B cell (primary cell): ENCODE data around the gene CACNG7. TPM values are rescaled to one million over a fixed set of nuclear protein-coding genes. Genes with fewer than 3 reads are reported as not detected.

Experiments used
- ATAC-seq: fragments of 200-7000 bp; cut with Tn5 transposase; one replicate; pipeline ENCODE4 v1.10.0; 2021; ENCODE audit warnings: low read depth, mild to moderate bottlenecking, moderate number of reproducible peaks, moderate library complexity
- CTCF ChIA-PET: fragments of 350-600 bp; sonication (Branson Sonifier 250); formaldehyde crosslinking; loops from one replicate; lab custom pipeline; 2021; ENCODE audit warnings: antibody characterized with exemption, inconsistent platforms; lab: Charles Lee
- POLR2A ChIA-PET: fragments of 350-600 bp; sonication (Branson Sonifier 250); formaldehyde crosslinking; loops from one replicate; lab custom pipeline; 2021; ENCODE audit warnings: antibody characterized with exemption; lab: Charles Lee
- DNase-seq: peaks from one replicate; pipeline ENCODE4 v3.0.0; 2013
- H2AFZ ChIP-seq: 2 replicates; pipeline ENCODE4 v1.6.1; 2012; ENCODE audit warnings: mild to moderate bottlenecking, low read depth, low read length; ENCODE audit not compliant: insufficient read depth, poor library complexity, severe bottlenecking
- H3K27ac ChIP-seq, 2 donors: 1 replicate in 1 of 2; 2 replicates in 1 of 2; pipeline ENCODE4 v1.5.1; 2012 to 2013; ENCODE audit warnings: low read length in 2 of 2, mild to moderate bottlenecking in 2 of 2, moderate library complexity in 1 of 2
- H3K27me3 ChIP-seq, 4 experiments: fragments of 200-600 bp in 1 of 4; sonication (generic) in 1 of 4; replicated peaks in 1 of 4; 1 replicate in 2 of 4; 2 replicates in 2 of 4; pipeline versions ENCODE4 v1.6.1 to v1.7.0; 2013 to 2016; ENCODE audit warnings: low read length in 3 of 4, mild to moderate bottlenecking in 2 of 4, mixed read lengths in 1 of 4, moderate library complexity in 1 of 4; ENCODE audit not compliant: insufficient read depth in 4 of 4, control insufficient read depth in 3 of 4; ENCODE audit errors: control extremely low read depth in 1 of 4
- H3K36me3 ChIP-seq, 2 experiments: replicated peaks in 1 of 2; 1 replicate in 1 of 2; 2 replicates in 1 of 2; pipeline versions ENCODE4 v1.6.1 to v1.7.1; 2013; ENCODE audit warnings: low read length in 1 of 2; ENCODE audit not compliant: insufficient read depth in 2 of 2, control insufficient read depth in 1 of 2; ENCODE audit errors: control extremely low read depth in 1 of 2, extremely low read depth in 1 of 2
- H3K4me1 ChIP-seq, 2 donors: fragments of 200-600 bp in 1 of 2; sonication (generic) in 1 of 2; 1 replicate in 1 of 2; 2 replicates in 1 of 2; pipeline versions ENCODE4 v1.5.1 to v1.6.1; 2013 to 2017; ENCODE audit warnings: low read length in 2 of 2; ENCODE audit not compliant: control insufficient read depth in 2 of 2, insufficient read depth in 2 of 2
- H3K4me2 ChIP-seq: replicated peaks from 2 replicates; pipeline ENCODE3; 2012; ENCODE audit warnings: mild to moderate bottlenecking, low read depth, low read length; ENCODE audit not compliant: poor library complexity, severe bottlenecking
- H3K4me3 ChIP-seq, 5 experiments: fragments of 200-600 bp in 1 of 5; sonication (generic) in 1 of 5; 1 replicate in 3 of 5; 2 replicates in 2 of 5; pipeline versions ENCODE4 v1.5.1 to v1.7.0; 2011 to 2016; ENCODE audit warnings: low read length in 4 of 5, mild to moderate bottlenecking in 4 of 5, low read depth in 2 of 5, control low read depth in 1 of 5, moderate library complexity in 1 of 5; ENCODE audit not compliant: insufficient read depth in 1 of 5; ENCODE audit errors: control extremely low read depth in 1 of 5, extremely low read depth in 1 of 5
- H3K79me2 ChIP-seq: fragments of 200-600 bp; sonication (generic); one replicate; pipeline ENCODE4 v1.6.0; 2016; ENCODE audit warnings: low read length; ENCODE audit not compliant: control insufficient read depth, insufficient read depth
- H3K9ac ChIP-seq: fragments of 200-600 bp; sonication (generic); 2 replicates; pipeline ENCODE4 v1.6.1; 2017; ENCODE audit warnings: mild to moderate bottlenecking, low read length, moderate library complexity
- H3K9me3 ChIP-seq, 3 donors: one replicate each; pipeline versions ENCODE4 v1.6.1 to v1.7.1; 2013; ENCODE audit warnings: low read length in 2 of 3; ENCODE audit not compliant: control insufficient read depth in 2 of 3, insufficient read depth in 1 of 3; ENCODE audit errors: control extremely low read depth in 1 of 3
- H4K20me1 ChIP-seq: 2 replicates; pipeline ENCODE4 v1.6.0; 2012; ENCODE audit warnings: mild to moderate bottlenecking, low read length; ENCODE audit not compliant: insufficient read depth, control insufficient read depth, poor library complexity, severe bottlenecking
- H3K27ac Mint-ChIP-seq: one replicate; pipeline ENCODE4 v1.8.0; 2021; ENCODE audit warnings: mixed read lengths
- H3K27me3 Mint-ChIP-seq: one replicate; pipeline ENCODE4 v1.8.0; 2021; ENCODE audit warnings: mixed read lengths
- H3K4me1 Mint-ChIP-seq: one replicate; pipeline ENCODE4 v1.8.0; 2021; ENCODE audit warnings: mixed read lengths
- H3K4me3 Mint-ChIP-seq: one replicate; pipeline ENCODE4 v1.8.0; 2021; ENCODE audit warnings: mixed read lengths
- H3K9me3 Mint-ChIP-seq: one replicate; pipeline ENCODE4 v1.8.0; 2022; ENCODE audit warnings: mixed read lengths; ENCODE audit not compliant: insufficient read depth
- EZH2 ChIP-seq: IDR thresholded peaks from 2 replicates; pipeline ENCODE4 v1.6.1; 2012; ENCODE audit warnings: borderline replicate concordance, low read depth, mild to moderate bottlenecking, moderate library complexity, low read length; ENCODE audit not compliant: insufficient read depth, poor library complexity, severe bottlenecking
- WGBS: methylation state at CpG from one replicate; pipeline ENCODE4 v1.1.5; 2013; ENCODE audit warnings: missing lambda C conversion rate; ENCODE audit not compliant: insufficient coverage; 5-methylcytosine and 5-hydroxymethylcytosine counted together
- intact Hi-C: fragments of 100-400 bp; cut with micrococcal nuclease; formaldehyde crosslinking; loops from one replicate; pipeline ENCODE4 v1.10.0; 2022
- polyA plus RNA-seq: library from polyadenylated mRNA; depleted of rRNA; stranded (reverse); fragments of >200 nt; gene quantifications from 2 replicates; pipeline ENCODE4 v1.2.3, GENCODE V29; 2012
- total RNA-seq, 2 donors: library from RNA; stranded (reverse); fragments of 120-200 nt in 1 of 2; gene quantifications; 1 replicate in 1 of 2; 2 replicates in 1 of 2; pipeline versions ENCODE4 v1.2.3 to v1.2.4, GENCODE V29; 2013 to 2022
- TF ChIP-seq, protein P1 (sequence below): fragments of 200-600 bp; IDR thresholded peaks from one replicate; pipeline ENCODE4 v1.8.0; 2022; ENCODE audit warnings: antibody characterized with exemption, mild to moderate bottlenecking

The CACNG7 gene
- total and polyA plus RNA-seq, 2 donors (not counting 1 experiment from before 2014, with no cell fraction given), result not detected

DNA sequence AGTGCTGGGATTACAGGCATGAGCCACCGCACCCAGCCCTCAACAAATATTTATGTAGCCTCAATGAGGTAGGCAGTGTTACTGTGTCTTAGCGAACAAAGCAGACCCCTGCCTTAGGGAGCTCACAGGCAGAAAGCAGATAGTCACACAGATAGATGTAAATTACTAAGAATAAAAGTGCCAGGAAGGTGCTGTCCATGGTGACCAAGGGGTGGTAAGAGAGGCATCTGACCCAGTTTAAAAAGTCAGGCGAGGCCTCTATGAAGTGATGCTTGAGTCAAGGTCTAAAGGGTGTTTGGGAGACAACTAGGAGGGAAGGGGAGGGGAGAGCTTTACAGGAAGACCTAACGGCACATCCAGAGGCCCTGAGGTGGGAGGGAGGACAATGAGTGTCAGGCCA, 12.4 kb upstream of the CACNG7 start:
- peaks cover 0 to 35% (median 0%) of the 10 kb centered on the region in 3 donors for H3K9me3 ChIP-seq
- intact Hi-C loops, result no loop called here
- no peak overlapping the region for H3K4me3 Mint-ChIP-seq
- DNase-seq, result no peak
- H3K27me3 ChIP-seq, result peaks cover 0 to 35% (median 15%) of the 10 kb centered on the region in 4 experiments
- no peak overlapping the region for H3K27ac Mint-ChIP-seq
- TF ChIP-seq, protein P1, sequence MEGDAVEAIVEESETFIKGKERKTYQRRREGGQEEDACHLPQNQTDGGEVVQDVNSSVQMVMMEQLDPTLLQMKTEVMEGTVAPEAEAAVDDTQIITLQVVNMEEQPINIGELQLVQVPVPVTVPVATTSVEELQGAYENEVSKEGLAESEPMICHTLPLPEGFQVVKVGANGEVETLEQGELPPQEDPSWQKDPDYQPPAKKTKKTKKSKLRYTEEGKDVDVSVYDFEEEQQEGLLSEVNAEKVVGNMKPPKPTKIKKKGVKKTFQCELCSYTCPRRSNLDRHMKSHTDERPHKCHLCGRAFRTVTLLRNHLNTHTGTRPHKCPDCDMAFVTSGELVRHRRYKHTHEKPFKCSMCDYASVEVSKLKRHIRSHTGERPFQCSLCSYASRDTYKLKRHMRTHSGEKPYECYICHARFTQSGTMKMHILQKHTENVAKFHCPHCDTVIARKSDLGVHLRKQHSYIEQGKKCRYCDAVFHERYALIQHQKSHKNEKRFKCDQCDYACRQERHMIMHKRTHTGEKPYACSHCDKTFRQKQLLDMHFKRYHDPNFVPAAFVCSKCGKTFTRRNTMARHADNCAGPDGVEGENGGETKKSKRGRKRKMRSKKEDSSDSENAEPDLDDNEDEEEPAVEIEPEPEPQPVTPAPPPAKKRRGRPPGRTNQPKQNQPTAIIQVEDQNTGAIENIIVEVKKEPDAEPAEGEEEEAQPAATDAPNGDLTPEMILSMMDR, result no peak
- no peak for TF ChIP-seq EZH2
- H3K27me3 Mint-ChIP-seq, result peaks cover 47% of the 10 kb centered on the region
- H3K4me1 Mint-ChIP-seq, result no peaks in the 10 kb centered on the region
- no peaks in the 10 kb centered on the region for H4K20me1 ChIP-seq
- H3K4me2 ChIP-seq, result no peak overlapping the region
- no peak for ATAC-seq
- H3K79me2 ChIP-seq, result no peaks in the 10 kb centered on the region
- peaks cover 7% of the 10 kb centered on the region for H3K9me3 Mint-ChIP-seq
- no peak overlapping the region for H3K9ac ChIP-seq
- H2AFZ ChIP-seq, result no peak overlapping the region
- H3K4me1 ChIP-seq, result peaks cover 0 to 5% of the 10 kb centered on the region in 2 donors
- no peak overlapping the region for H3K27ac ChIP-seq
- CTCF ChIA-PET, result interaction anchor here (0.8 kb wide), 1 partner anchor 43 kb away, joined by 4 read pairs; no protein-coding TSS in a partner anchor
- H3K4me3 ChIP-seq, result no peak overlapping the region
- WGBS, result 19% methylated on average over 2 of the region's 4 CpGs
- H3K36me3 ChIP-seq, result no peaks in the 10 kb centered on the region
- POLR2A ChIA-PET, result no interaction called here

DNA sequence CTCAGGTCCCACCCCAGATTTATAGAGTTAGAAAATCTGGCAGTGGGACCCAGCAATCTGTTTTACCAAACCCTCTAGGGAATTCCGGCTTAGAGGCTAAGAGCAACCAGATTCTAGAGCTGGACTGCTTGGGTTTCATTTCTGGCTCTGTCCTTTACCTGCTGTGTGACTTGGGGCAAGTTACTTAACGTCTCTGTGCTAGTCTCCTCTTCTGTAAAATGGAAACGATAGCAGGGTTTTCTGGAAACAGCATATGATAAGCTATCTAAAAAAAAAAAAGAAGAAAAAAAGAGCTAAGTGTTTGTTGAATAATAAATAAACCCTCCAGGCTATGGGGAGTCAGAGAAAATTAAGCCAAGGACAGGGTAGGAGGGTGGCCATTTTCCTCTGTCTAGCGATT, 11.6 kb upstream of the CACNG7 start:
- no peak overlapping the region for H3K9ac ChIP-seq
- no peak for ATAC-seq
- intact Hi-C loops, result no loop called here
- H3K9me3 Mint-ChIP-seq, result peaks cover 7% of the 10 kb centered on the region
- peaks cover 0 to 5% of the 10 kb centered on the region in 2 donors for H3K4me1 ChIP-seq
- H4K20me1 ChIP-seq, result no peaks in the 10 kb centered on the region
- peaks cover 0 to 36% (median 0%) of the 10 kb centered on the region in 3 donors for H3K9me3 ChIP-seq
- H3K79me2 ChIP-seq, result no peaks in the 10 kb centered on the region
- no peak overlapping the region for H3K4me3 ChIP-seq
- peaks cover 42% of the 10 kb centered on the region for H3K27me3 Mint-ChIP-seq
- H3K27me3 ChIP-seq, result peaks cover 0 to 34% (median 12%) of the 10 kb centered on the region in 4 experiments
- no peak overlapping the region for H3K27ac Mint-ChIP-seq
- TF ChIP-seq EZH2, result no peak
- TF ChIP-seq, protein P1, result no peak
- H3K4me1 Mint-ChIP-seq, result no peaks in the 10 kb centered on the region
- no peaks in the 10 kb centered on the region for H3K36me3 ChIP-seq
- ChIA-PET CTCF (no interaction called here), POLR2A (no interaction called here)
- H3K27ac ChIP-seq, result no peak overlapping the region
- H2AFZ ChIP-seq, result no peak overlapping the region
- H3K4me2 ChIP-seq, result no peak overlapping the region
- DNase-seq, result no peak
- H3K4me3 Mint-ChIP-seq, result no peak overlapping the region
- no CpG with 5 or more reads among the region's 4 CpGs for WGBS
